H1 (cell line): Measurements from ENCODE around the gene OR2H1. TPM values are rescaled to one million over a fixed set of nuclear protein-coding genes. Genes with fewer than 3 reads are reported as not detected.

Source experiments
- polyA plus RNA-seq, 7 experiments: library from polyadenylated mRNA; depleted of rRNA in 3 of 7; stranded (reverse) in 5 of 7; unstranded in 2 of 7; fragments of >200 nt in 5 of 7; fragments of 200-250 nt in 2 of 7; gene quantifications; 1 replicate in 5 of 7; 2 replicates in 1 of 7; 4 replicates in 1 of 7; pipeline versions ENCODE4 v1.2.1 to v1.2.3, GENCODE V29; 2011 to 2013; ENCODE audit warnings: missing spikeins in 2 of 7, mixed read lengths in 2 of 7
- total RNA-seq: library from RNA; stranded (reverse); fragmentation: NEBNext Ultra II Directional; extraction: Animal tissue kit (Norgen Biotek cat#: 25700); gene quantifications from 2 replicates; pipeline ENCODE4 v1.2.1, GENCODE V29; 2021
- TF ChIP-seq, protein P1 (sequence below): IDR thresholded peaks from 2 replicates; pipeline ENCODE4 v1.6.1; 2012; ENCODE audit warnings: low read length, inconsistent platforms

The OR2H1 gene
- total and polyA plus RNA-seq, 2 of the 8 experiments (the other 6 are each of a cell fraction or from before 2014, with no cell fraction given), result not detected

DNA sequence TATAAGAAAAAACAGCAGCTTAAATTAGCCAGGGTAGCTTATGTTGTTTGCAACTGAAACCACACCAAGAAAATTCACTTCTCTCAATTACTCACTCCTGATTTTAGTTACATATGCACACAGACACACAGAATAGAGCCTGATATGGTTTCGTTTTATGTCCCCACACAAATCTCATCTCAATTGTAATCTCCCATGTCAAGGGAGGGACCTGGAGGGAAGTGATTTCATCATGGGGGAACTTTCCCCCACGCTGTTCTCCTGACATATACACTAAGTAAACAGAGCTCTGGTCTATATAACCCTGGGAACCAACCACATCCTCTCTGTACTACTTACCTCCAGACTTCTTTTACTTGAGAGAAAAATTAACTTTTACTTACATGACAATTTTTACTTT is 32.4 kb upstream of the OR2H1 start (continued):
- TF ChIP-seq, protein P1, sequence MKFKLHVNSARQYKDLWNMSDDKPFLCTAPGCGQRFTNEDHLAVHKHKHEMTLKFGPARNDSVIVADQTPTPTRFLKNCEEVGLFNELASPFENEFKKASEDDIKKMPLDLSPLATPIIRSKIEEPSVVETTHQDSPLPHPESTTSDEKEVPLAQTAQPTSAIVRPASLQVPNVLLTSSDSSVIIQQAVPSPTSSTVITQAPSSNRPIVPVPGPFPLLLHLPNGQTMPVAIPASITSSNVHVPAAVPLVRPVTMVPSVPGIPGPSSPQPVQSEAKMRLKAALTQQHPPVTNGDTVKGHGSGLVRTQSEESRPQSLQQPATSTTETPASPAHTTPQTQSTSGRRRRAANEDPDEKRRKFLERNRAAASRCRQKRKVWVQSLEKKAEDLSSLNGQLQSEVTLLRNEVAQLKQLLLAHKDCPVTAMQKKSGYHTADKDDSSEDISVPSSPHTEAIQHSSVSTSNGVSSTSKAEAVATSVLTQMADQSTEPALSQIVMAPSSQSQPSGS, result no peak
